ENCODE data around the gene GPR143. TPM values are rescaled to one million over a fixed set of nuclear protein-coding genes. Genes with fewer than 3 reads are reported as not detected.

Gene GPR143
- polyA plus RNA-seq, 1 donor (not counting 4 experiments of a cell fraction or from before 2014, with no cell fraction given): 0.33 TPM

DNA sequence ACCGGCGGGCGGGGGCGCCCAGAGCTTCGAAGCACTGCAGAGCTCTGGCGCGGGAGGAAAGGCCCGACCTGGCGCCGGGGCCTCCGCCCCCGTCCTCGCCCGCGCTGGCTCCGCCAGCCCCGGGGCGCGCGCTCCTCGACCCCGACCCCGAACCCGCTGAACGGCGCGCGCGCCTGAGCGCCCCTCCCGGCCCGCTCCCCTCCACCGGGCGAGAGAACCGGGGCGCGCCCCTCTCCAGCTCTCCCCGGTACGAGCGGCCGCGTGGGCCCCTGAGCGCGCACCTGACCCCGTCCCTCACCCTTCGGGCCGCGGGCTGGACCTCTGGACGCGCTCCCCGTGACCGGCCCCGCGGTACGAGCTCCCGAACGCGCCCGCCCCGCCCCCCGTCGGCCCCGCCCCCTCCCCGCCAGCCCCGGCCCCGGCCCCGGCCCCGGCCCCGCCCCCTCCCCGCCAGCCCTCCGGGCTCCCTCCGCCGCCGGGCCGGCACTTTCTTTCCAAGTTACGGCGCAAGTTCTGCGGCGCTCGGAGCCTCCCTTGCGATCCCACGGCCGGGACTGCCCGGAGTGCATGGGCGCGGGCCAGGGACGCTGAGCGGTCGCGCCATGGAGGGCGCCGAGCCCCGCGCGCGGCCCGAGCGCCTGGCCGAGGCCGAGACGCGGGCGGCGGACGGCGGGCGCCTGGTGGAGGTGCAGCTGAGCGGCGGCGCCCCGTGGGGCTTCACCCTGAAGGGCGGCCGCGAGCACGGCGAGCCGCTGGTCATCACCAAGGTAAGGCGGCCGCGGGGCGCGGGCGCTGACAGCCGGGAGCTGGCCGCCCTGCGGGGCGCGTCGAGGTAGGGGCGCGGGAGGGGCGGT is 20.5 kb upstream of the GPR143 start, which contains the start of gene SHROOM2:
SHROOM2 (plus strand) TSS at position 486 of the 854 bp plus-strand sequence; CDS start at position 603, 117 bp downstream.
- no peak for FAIRE-seq
- Histone ChIP-seq H3K4me1 (ENCODE audit: control insufficient read depth, extremely low read depth, insufficient read depth, low read length) (peaks cover 13% of the 10 kb centered on the region), H2AFZ (ENCODE audit: control insufficient read depth, low read length) (peak within 1 kb of the TSS; percentile 33), H3K4me2 (ENCODE audit: control insufficient read depth, extremely low read depth, insufficient read depth, low read depth, low read length) (peak within 1 kb of the TSS; percentile 69), H3K9me3 (ENCODE audit: control insufficient read depth, low read depth, low read length) (no peaks in the 10 kb centered on the region), H3K4me3 (ENCODE audit: control insufficient read depth in 2 of 3, extremely low read depth in 1 of 3, insufficient read depth in 2 of 3, low read depth in 1 of 3, low read length in 3 of 3) (peak within 1 kb of the TSS; percentile 35 to 65 (median 43)), H4K20me1 (ENCODE audit: control insufficient read depth, extremely low read depth, insufficient read depth, low read length) (no peaks in the 10 kb centered on the region), H3K27me3 (ENCODE audit: control insufficient read depth, extremely low read depth, insufficient read depth, low read length) (no peaks in the 10 kb centered on the region), H3K36me3 (ENCODE audit: control insufficient read depth in 2 of 2, extremely low read depth in 1 of 2, insufficient read depth in 2 of 2, low read length in 2 of 2) (no peaks in the 10 kb centered on the region), H3K9ac (ENCODE audit: control insufficient read depth, extremely low read depth, insufficient read depth, low read length) (peak within 1 kb of the TSS; percentile 61), H3K79me2 (ENCODE audit: control insufficient read depth, insufficient read depth, low read length) (no peaks in the 10 kb centered on the region), H3K9me1 (ENCODE audit: control insufficient read depth, extremely low read depth, insufficient read depth, low read length) (no peaks in the 10 kb centered on the region), H3K27ac (ENCODE audit: control insufficient read depth, insufficient read depth, low read length) (no peak within 1 kb of the TSS)
- dilution Hi-C loops (cut with MboI; ENCODE audit: extremely low pct_ligation_motif_present, low sequenced_read_pairs): no loop called here
- TF ChIP-seq, protein P1, sequence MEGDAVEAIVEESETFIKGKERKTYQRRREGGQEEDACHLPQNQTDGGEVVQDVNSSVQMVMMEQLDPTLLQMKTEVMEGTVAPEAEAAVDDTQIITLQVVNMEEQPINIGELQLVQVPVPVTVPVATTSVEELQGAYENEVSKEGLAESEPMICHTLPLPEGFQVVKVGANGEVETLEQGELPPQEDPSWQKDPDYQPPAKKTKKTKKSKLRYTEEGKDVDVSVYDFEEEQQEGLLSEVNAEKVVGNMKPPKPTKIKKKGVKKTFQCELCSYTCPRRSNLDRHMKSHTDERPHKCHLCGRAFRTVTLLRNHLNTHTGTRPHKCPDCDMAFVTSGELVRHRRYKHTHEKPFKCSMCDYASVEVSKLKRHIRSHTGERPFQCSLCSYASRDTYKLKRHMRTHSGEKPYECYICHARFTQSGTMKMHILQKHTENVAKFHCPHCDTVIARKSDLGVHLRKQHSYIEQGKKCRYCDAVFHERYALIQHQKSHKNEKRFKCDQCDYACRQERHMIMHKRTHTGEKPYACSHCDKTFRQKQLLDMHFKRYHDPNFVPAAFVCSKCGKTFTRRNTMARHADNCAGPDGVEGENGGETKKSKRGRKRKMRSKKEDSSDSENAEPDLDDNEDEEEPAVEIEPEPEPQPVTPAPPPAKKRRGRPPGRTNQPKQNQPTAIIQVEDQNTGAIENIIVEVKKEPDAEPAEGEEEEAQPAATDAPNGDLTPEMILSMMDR (optimal IDR thresholded peaks at IDR 0.05 in 1 of 3, IDR thresholded peaks at IDR 0.05 in 1 of 3, conservative IDR thresholded peaks at IDR 0.05 in 1 of 3; ENCODE audit: extremely low read depth in 1 of 3, insufficient read depth in 2 of 3, low read length in 3 of 3): no peak
- TF ChIP-seq EZH2 (IDR thresholded peaks at IDR 0.05; ENCODE audit: low read length): no peak
- no peak for DNase-seq (ENCODE audit: low read depth, low spot score)

DNA sequence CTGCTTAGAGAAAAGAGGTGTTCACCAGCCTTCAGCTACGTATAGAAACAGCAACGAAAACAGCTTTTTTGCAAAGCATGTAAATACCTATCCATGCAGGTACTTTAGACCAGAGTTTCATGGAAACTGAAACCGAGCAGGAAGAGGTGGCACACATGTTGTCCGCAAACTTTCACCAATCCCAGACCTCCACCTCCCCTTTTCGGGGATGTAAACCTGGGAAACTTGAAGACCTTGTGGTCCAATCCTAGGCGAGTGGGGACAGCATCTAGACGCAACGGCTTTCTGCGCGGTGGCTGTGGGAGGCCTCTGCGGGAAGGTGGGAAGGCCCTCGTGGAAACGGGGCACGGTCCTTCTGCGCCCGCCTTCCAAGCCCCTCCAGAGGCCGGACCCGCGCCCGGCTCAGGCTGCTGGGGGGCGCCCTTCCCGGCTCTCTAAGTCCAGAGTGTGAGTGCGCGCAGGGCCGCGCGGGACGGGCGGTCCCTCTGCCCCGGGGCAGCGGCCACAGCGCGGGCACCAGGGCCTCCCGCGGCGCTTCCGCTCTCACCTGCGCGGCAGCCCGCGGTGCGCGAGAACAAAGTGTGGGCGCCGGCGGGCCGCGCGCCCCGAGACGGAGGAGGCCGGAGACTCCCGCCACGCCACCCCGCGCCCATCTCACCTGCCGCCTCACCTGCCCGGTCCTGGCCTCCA is 19.8 kb upstream of the GPR143 start:
- Histone ChIP-seq H3K4me1 (ENCODE audit: control insufficient read depth, extremely low read depth, insufficient read depth, low read length) (peaks cover 8% of the 10 kb centered on the region), H3K9me3 (ENCODE audit: control insufficient read depth, low read depth, low read length) (no peaks in the 10 kb centered on the region), H2AFZ (ENCODE audit: control insufficient read depth, low read length) (no peak overlapping the region), H3K27me3 (ENCODE audit: control insufficient read depth, extremely low read depth, insufficient read depth, low read length) (no peaks in the 10 kb centered on the region), H3K9me1 (ENCODE audit: control insufficient read depth, extremely low read depth, insufficient read depth, low read length) (no peaks in the 10 kb centered on the region), H3K4me2 (ENCODE audit: control insufficient read depth, extremely low read depth, insufficient read depth, low read depth, low read length) (peak overlapping the region; percentile 51), H3K27ac (ENCODE audit: control insufficient read depth, insufficient read depth, low read length) (no peak overlapping the region), H3K4me3 (ENCODE audit: control insufficient read depth in 2 of 3, extremely low read depth in 1 of 3, insufficient read depth in 2 of 3, low read depth in 1 of 3, low read length in 3 of 3) (peak overlapping the region in 2 of 3 experiments; percentile 28 to 40), H3K79me2 (ENCODE audit: control insufficient read depth, insufficient read depth, low read length) (no peaks in the 10 kb centered on the region), H4K20me1 (ENCODE audit: control insufficient read depth, extremely low read depth, insufficient read depth, low read length) (no peaks in the 10 kb centered on the region), H3K9ac (ENCODE audit: control insufficient read depth, extremely low read depth, insufficient read depth, low read length) (no peak overlapping the region), H3K36me3 (ENCODE audit: control insufficient read depth in 2 of 2, extremely low read depth in 1 of 2, insufficient read depth in 2 of 2, low read length in 2 of 2) (no peaks in the 10 kb centered on the region)
- FAIRE-seq: no peak
- TF ChIP-seq, protein P1 (optimal IDR thresholded peaks at IDR 0.05 in 1 of 3, IDR thresholded peaks at IDR 0.05 in 1 of 3, conservative IDR thresholded peaks at IDR 0.05 in 1 of 3; ENCODE audit: extremely low read depth in 1 of 3, insufficient read depth in 2 of 3, low read length in 3 of 3): peak in 1 of 3 experiments; percentile 1
- TF ChIP-seq EZH2 (IDR thresholded peaks at IDR 0.05; ENCODE audit: low read length): no peak
- dilution Hi-C loops (cut with MboI; ENCODE audit: extremely low pct_ligation_motif_present, low sequenced_read_pairs): no loop called here
- DNase-seq (ENCODE audit: low read depth, low spot score): no peak
